ENCODE measurements around the gene SMAD2. TPM values are rescaled to one million over a fixed set of nuclear protein-coding genes. Genes with fewer than 3 reads are reported as not detected.

SMAD2 gene
- total and polyA plus RNA-seq, 4 donors: 11.8 to 31.3 (median 22.8) TPM

GRCh38 chr18:47779381-47779780 lies 151.1 kb downstream of the SMAD2 start:
- Histone ChIP-seq H3K27me3 (ENCODE audit: control insufficient read depth in 4 of 4, insufficient read depth in 4 of 4, low read length in 3 of 4) (peaks cover 0 to 2% (median 0%) of the 10 kb centered on the region in 4 donors), H3K36me3 (ENCODE audit: control insufficient read depth in 4 of 4, insufficient read depth in 3 of 4, low read depth in 1 of 4, low read length in 3 of 4) (no peaks in the 10 kb centered on the region), H3K4me1 (ENCODE audit: control insufficient read depth in 4 of 4, insufficient read depth in 4 of 4, low read length in 3 of 4) (no peaks in the 10 kb centered on the region), H3K9me3 (ENCODE audit: control insufficient read depth in 4 of 4, low read length in 3 of 4) (peaks cover 0 to 6% (median 3%) of the 10 kb centered on the region in 4 donors), H3K9ac (ENCODE audit: low read depth in 1 of 2, low read length in 2 of 2) (no peak overlapping the region), H3K4me3 (ENCODE audit: low read depth in 1 of 3, low read length in 3 of 3) (no peak overlapping the region), H3K27ac (ENCODE audit: low read depth in 1 of 2, low read length in 2 of 2) (no peak overlapping the region)
- no peak for DNase-seq (ENCODE audit: low spot score)
- 74% methylated on average over 3 of the region's 3 CpGs for WGBS
- TF ChIP-seq JUND (IDR thresholded peaks at IDR 0.05) (no peak), NR2F2 (IDR thresholded peaks at IDR 0.05) (no peak), ZBTB33 (IDR thresholded peaks at IDR 0.05) (no peak), CTCF (IDR thresholded peaks at IDR 0.05; ENCODE audit: low read depth, low read length, missing input control) (no peak), GABPA (IDR thresholded peaks at IDR 0.05 in 1 of 2, conservative IDR thresholded peaks at IDR 0.05 in 1 of 2) (no peak), SP1 (IDR thresholded peaks at IDR 0.05) (no peak), HNF4A (conservative IDR thresholded peaks at IDR 0.05) (no peak), FOXA2 (IDR thresholded peaks at IDR 0.05) (no peak), EGR1 (IDR thresholded peaks at IDR 0.05; ENCODE audit: low read depth in 2 of 2) (no peak), HNF4G (IDR thresholded peaks at IDR 0.05) (no peak), YY1 (IDR thresholded peaks at IDR 0.05) (no peak), FOXA1 (IDR thresholded peaks at IDR 0.05) (no peak), RXRA (IDR thresholded peaks at IDR 0.05) (no peak)

- WGBS: 86% methylated on average over 2 of the region's 2 CpGs
- Histone ChIP-seq H3K27me3 (ENCODE audit: control insufficient read depth in 4 of 4, insufficient read depth in 4 of 4, low read length in 3 of 4) (peaks cover 0 to 2% (median 0%) of the 10 kb centered on the region in 4 donors), H3K4me1 (ENCODE audit: control insufficient read depth in 4 of 4, insufficient read depth in 4 of 4, low read length in 3 of 4) (no peaks in the 10 kb centered on the region), H3K4me3 (ENCODE audit: low read depth in 1 of 3, low read length in 3 of 3) (no peak overlapping the region), H3K9me3 (ENCODE audit: control insufficient read depth in 4 of 4, low read length in 3 of 4) (no peaks in the 10 kb centered on the region), H3K36me3 (ENCODE audit: control insufficient read depth in 4 of 4, insufficient read depth in 3 of 4, low read depth in 1 of 4, low read length in 3 of 4) (no peaks in the 10 kb centered on the region), H3K27ac (ENCODE audit: low read depth in 1 of 2, low read length in 2 of 2) (no peak overlapping the region), H3K9ac (ENCODE audit: low read depth in 1 of 2, low read length in 2 of 2) (no peak overlapping the region)
- TF ChIP-seq FOXA2 (IDR thresholded peaks at IDR 0.05): no peak
- no peak for TF ChIP-seq GABPA (IDR thresholded peaks at IDR 0.05 in 1 of 2, conservative IDR thresholded peaks at IDR 0.05 in 1 of 2)
- TF ChIP-seq FOXA1 (IDR thresholded peaks at IDR 0.05): no peak
- TF ChIP-seq HNF4A (conservative IDR thresholded peaks at IDR 0.05): no peak
- TF ChIP-seq SP1 (IDR thresholded peaks at IDR 0.05): no peak
- no peak for TF ChIP-seq TAF1 (conservative IDR thresholded peaks at IDR 0.05)
- TF ChIP-seq YY1 (IDR thresholded peaks at IDR 0.05): no peak
- no peak for TF ChIP-seq HNF4G (IDR thresholded peaks at IDR 0.05)
- no peak for TF ChIP-seq JUND (IDR thresholded peaks at IDR 0.05)
- TF ChIP-seq RXRA (IDR thresholded peaks at IDR 0.05): no peak
- no peak for TF ChIP-seq CTCF (IDR thresholded peaks at IDR 0.05; ENCODE audit: low read depth, low read length, missing input control)
- no peak for DNase-seq (ENCODE audit: low spot score)
These were observed 152.8 kb downstream of the SMAD2 start for GRCh38 chr18:47777626-47778025.

All from liver (tissue), 9 donors.